BJ (cell line): ENCODE data around the gene MYH10. TPM values are rescaled to one million over a fixed set of nuclear protein-coding genes. Genes with fewer than 3 reads are reported as not detected.

ENCODE experiments used
- CTCF ChIA-PET: fragments of 350-600 bp; formaldehyde crosslinking; extraction: SDS; loops from one replicate; lab custom pipeline; 2021; ENCODE audit warnings: antibody characterized with exemption, inconsistent platforms; lab: Yijun Ruan, JAX
- POLR2A ChIA-PET: fragments of 300-600 bp; sonication (Branson Sonifier 250); formaldehyde crosslinking; extraction: SDS; loops from one replicate; lab custom pipeline; 2021; ENCODE audit warnings: antibody characterized with exemption; lab: Charles Lee
- DNase-seq: peaks from one replicate; pipeline ENCODE4 v3.0.0-alpha.2; 2011; ENCODE audit warnings: low read depth
- H3K27me3 ChIP-seq: 2 replicates; pipeline ENCODE4 v1.6.0; 2011; ENCODE audit warnings: low read length; ENCODE audit not compliant: control insufficient read depth, insufficient read depth
- H3K36me3 ChIP-seq: 2 replicates; pipeline ENCODE4 v1.5.1; 2011; ENCODE audit warnings: low read length; ENCODE audit not compliant: control insufficient read depth, insufficient read depth
- H3K4me3 ChIP-seq: 2 replicates; pipeline ENCODE4 v1.5.1; 2011; ENCODE audit warnings: low read depth, mild to moderate bottlenecking, control low read depth, low read length
- polyA plus RNA-seq: library from polyadenylated mRNA; depleted of rRNA; stranded (reverse); fragments of >200 nt; gene quantifications from 2 replicates; pipeline ENCODE4 v1.2.3, GENCODE V29; 2011
- TF ChIP-seq, protein P1 (sequence below): IDR thresholded peaks from 2 replicates; pipeline ENCODE4 v1.5.1; 2011; ENCODE audit warnings: low read depth, mild to moderate bottlenecking, control low read depth, inconsistent platforms, low read length, moderate library complexity; ENCODE audit not compliant: insufficient read depth

The MYH10 gene
- polyA plus RNA-seq, 1 experiment, result 62.1 TPM

DNA sequence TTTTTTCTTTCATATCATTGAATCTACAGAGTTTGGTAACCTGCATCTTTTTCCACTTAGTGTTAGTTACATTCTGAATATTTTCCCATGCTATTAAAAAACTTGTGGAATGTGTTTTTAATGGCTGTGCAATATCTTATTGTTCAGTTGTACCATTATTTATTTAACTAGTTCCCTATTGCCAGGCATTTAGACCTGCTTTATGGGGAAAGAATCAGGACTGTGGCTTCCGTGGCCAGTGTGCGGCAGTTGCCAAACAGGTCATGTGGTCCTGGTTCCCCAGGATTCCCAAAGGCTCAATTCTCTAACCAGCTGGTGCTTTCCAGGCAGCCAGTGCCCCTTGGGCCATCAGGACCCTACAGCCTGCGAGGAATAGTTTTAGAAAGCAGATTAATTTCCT, 164.1 kb downstream of the MYH10 start:
- ChIA-PET POLR2A (no interaction called here), CTCF (no interaction called here)
- TF ChIP-seq, protein P1, sequence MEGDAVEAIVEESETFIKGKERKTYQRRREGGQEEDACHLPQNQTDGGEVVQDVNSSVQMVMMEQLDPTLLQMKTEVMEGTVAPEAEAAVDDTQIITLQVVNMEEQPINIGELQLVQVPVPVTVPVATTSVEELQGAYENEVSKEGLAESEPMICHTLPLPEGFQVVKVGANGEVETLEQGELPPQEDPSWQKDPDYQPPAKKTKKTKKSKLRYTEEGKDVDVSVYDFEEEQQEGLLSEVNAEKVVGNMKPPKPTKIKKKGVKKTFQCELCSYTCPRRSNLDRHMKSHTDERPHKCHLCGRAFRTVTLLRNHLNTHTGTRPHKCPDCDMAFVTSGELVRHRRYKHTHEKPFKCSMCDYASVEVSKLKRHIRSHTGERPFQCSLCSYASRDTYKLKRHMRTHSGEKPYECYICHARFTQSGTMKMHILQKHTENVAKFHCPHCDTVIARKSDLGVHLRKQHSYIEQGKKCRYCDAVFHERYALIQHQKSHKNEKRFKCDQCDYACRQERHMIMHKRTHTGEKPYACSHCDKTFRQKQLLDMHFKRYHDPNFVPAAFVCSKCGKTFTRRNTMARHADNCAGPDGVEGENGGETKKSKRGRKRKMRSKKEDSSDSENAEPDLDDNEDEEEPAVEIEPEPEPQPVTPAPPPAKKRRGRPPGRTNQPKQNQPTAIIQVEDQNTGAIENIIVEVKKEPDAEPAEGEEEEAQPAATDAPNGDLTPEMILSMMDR, result no peak
- no peaks in the 10 kb centered on the region for H3K27me3 ChIP-seq
- peak; percentile 92 for DNase-seq
- H3K36me3 ChIP-seq, result peaks cover 25% of the 10 kb centered on the region
- no peak overlapping the region for H3K4me3 ChIP-seq

DNA sequence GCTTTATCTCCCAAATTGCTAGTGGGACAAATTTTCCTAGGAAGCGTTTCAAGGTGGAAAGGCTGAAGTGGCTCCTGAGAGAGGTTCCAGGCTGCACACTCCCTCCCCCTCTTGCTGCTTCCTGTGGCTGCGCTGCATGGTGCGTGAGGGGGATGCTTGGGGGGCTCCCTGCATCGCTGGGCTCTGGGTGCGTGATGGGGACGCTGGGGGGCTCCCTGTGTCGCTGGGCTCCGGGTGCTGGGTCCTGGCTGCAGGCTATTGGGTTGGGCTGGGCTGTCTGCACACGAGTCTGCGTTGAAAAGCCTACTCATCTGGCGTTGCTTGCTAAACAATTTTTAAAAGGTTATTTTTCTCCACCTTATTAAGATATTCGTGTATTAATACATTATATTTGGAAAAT, 164.8 kb downstream of the MYH10 start:
- POLR2A ChIA-PET, result no interaction called here
- TF ChIP-seq, protein P1, result no peak
- Histone ChIP-seq H3K36me3 (peaks cover 28% of the 10 kb centered on the region), H3K27me3 (no peaks in the 10 kb centered on the region), H3K4me3 (no peak overlapping the region)
- CTCF ChIA-PET, result no interaction called here
- DNase-seq, result no peak

DNA sequence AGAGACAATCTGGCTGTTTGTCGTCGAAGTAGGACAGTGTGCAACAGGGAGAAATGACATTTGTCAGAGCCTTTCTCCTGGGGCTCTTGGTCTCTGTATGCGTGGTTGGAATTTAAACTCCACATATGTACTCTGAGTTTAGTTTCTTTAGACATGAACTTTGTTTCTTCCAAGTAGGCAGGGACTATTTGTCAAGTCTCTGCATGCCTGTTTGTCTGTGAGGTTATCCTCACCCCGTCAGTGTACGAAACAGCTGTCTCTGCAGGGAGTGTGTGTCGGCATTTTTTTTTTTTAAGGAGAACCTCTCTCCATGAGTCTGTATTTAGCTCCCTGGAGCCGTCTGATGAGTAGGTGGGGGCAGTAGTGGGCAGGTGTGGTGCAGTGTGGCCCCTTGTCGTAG, 165.2 kb downstream of the MYH10 start:
- CTCF ChIA-PET, result no interaction called here
- DNase-seq, result no peak
- peaks cover 28% of the 10 kb centered on the region for H3K36me3 ChIP-seq
- H3K27me3 ChIP-seq, result no peaks in the 10 kb centered on the region
- POLR2A ChIA-PET, result no interaction called here
- TF ChIP-seq, protein P1, result no peak
- H3K4me3 ChIP-seq, result no peak overlapping the region

DNA sequence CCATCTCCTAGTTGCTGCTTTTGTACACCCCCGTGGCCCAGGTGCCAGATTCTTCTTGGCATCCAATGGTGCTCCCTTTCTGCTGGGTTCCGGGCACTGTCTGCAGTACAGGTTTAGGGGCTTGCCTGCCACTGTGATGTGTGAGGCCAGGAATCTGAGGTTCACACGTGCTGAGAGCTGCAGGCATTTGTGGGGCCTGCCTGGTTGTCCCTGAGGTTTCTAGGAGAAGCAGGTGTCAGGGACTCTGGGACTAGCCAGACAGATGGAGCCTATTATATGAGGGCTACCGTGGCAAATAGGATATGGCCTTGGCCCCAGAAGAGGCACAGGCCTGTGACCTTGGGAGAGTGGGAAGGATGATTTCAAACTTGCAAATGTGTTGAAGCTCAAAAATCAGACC, 165.6 kb downstream of the MYH10 start:
- DNase-seq, result no peak
- Histone ChIP-seq H3K36me3 (peaks cover 30% of the 10 kb centered on the region), H3K27me3 (no peaks in the 10 kb centered on the region), H3K4me3 (no peak overlapping the region)
- TF ChIP-seq, protein P1, result no peak
- POLR2A ChIA-PET, result no interaction called here
- CTCF ChIA-PET, result no interaction called here

DNA sequence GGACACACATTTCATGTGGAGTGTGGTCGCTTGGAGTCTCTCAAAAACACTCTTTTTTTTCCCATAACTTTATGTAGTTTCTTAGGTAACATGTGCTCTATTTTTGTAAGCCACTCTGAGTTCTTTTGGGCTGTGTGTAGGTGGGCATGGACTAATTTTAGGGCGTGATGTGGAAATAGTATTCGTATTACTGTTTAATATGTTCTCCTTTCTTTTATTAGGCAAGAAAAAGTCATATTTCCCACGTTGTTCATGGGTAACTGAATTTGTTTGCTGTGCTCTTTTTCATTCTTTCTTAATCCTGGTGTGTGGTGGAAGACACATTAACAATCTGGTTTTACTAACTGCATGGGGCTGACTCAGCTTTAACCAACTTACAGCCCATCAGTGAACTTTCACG, 167.4 kb downstream of the MYH10 start:
- peaks cover 24% of the 10 kb centered on the region for H3K36me3 ChIP-seq
- DNase-seq, result peak; percentile 93
- CTCF ChIA-PET, result no interaction called here
- no peaks in the 10 kb centered on the region for H3K27me3 ChIP-seq
- POLR2A ChIA-PET, result interaction anchor here (0.9 kb wide), 1 partner anchor 26 kb away, joined by 3 read pairs; no protein-coding TSS in a partner anchor
- H3K4me3 ChIP-seq, result no peak overlapping the region
- TF ChIP-seq, protein P1, result no peak
